ENCODE results near the gene TCFL5. TPM values are rescaled to one million over a fixed set of nuclear protein-coding genes. Genes with fewer than 3 reads are reported as not detected.
A peak's percentile ranks its signal among the peaks of the same experiment; 100 is the strongest.

The TCFL5 gene
- total RNA-seq, 1 donor: 23.7 TPM

- no peak for DNase-seq (ENCODE audit: low read depth)
- no peak for TF ChIP-seq CTCF (IDR thresholded peaks at IDR 0.05; ENCODE audit: insufficient read depth, low read length)
- no peak overlapping the region for H3K4me3 ChIP-seq (ENCODE audit: low read depth, low read length)
These were observed 39.3 kb downstream of the TCFL5 start for GRCh38 chr20:62822239-62822787.

GRCh38 chr20:62821726-62822210 lies 39.9 kb downstream of the TCFL5 start:
- DNase-seq (ENCODE audit: low read depth): no peak

GRCh38 chr20:62820962-62821725 lies 40.5 kb downstream of the TCFL5 start:
- no peak for DNase-seq (ENCODE audit: low read depth)
- TF ChIP-seq CTCF (IDR thresholded peaks at IDR 0.05; ENCODE audit: insufficient read depth, low read length): no peak
- no peak overlapping the region for H3K4me3 ChIP-seq (ENCODE audit: low read depth, low read length)

More at GRCh38 chr20:62821726-62822210, 39.9 kb downstream of the TCFL5 start:
- H3K4me3 ChIP-seq (ENCODE audit: low read depth, low read length): no peak overlapping the region
- TF ChIP-seq CTCF (IDR thresholded peaks at IDR 0.05; ENCODE audit: insufficient read depth, low read length): no peak

GRCh38 chr20:62820208-62820961 lies 41.2 kb downstream of the TCFL5 start:
- H3K4me3 ChIP-seq (ENCODE audit: low read depth, low read length): no peak overlapping the region
- TF ChIP-seq CTCF (IDR thresholded peaks at IDR 0.05; ENCODE audit: insufficient read depth, low read length): no peak
- no peak for DNase-seq (ENCODE audit: low read depth)

- no peak for TF ChIP-seq CTCF (IDR thresholded peaks at IDR 0.05; ENCODE audit: insufficient read depth, low read length)
- H3K4me3 ChIP-seq (ENCODE audit: low read depth, low read length): no peak overlapping the region
- peak; percentile 55 for DNase-seq (ENCODE audit: low read depth)
These were observed 42.0 kb downstream of the TCFL5 start for GRCh38 chr20:62819494-62820174.

Measured in fibroblast of the aortic adventitia (primary cell).